PC-9 (cell line): ENCODE data around the gene CSH1. TPM values are rescaled to one million over a fixed set of nuclear protein-coding genes. Genes with fewer than 3 reads are reported as not detected.
"Not testable (repeated sequence)": the region's sequence is repeated elsewhere in the genome, so short reads cannot be mapped to it uniquely, and the experiment has no call there.

Experiments used
- Bru-seq: library from RNA; stranded (reverse); fragments of 400-500 nt; gene quantifications from one replicate; lab custom pipeline; 2021; lab: Mats Ljungman, UMichigan
- BruChase-seq, 2 experiments: library from RNA; stranded (reverse); fragments of 400-500 nt; gene quantifications; one replicate each; lab custom pipeline; 2021; lab: Mats Ljungman, UMichigan
- BruUV-seq: library from RNA; stranded (reverse); fragments of 400-500 nt; replicated peaks from 2 replicates; lab custom pipeline; 2021; lab: Mats Ljungman, UMichigan
- CTCF ChIA-PET: fragments of 300-600 bp; sonication (Branson Sonifier 250); formaldehyde crosslinking; loops from one replicate; lab custom pipeline; 2022; ENCODE audit warnings: antibody characterized with exemption; lab: Charles Lee
- POLR2A ChIA-PET: fragments of 300-600 bp; sonication (Branson Sonifier 250); formaldehyde crosslinking; loops from one replicate; lab custom pipeline; 2022; ENCODE audit warnings: antibody characterized with exemption; ENCODE audit not compliant: unreplicated experiment; lab: Charles Lee
- DNase-seq, 2 experiments: peaks; one replicate each; pipeline versions ENCODE4 v3.0.0 to v3.0.0-alpha.2; 2015 to 2022; ENCODE audit warnings: mixed read lengths in 1 of 2
- H2AFZ ChIP-seq: fragments of 200-600 bp; sonication (generic); 2 replicates; pipeline ENCODE4 v1.8.1; 2017; ENCODE audit warnings: antibody characterized with exemption
- H3F3A ChIP-seq: fragments of 200-600 bp; sonication (generic); 2 replicates; pipeline ENCODE4 v1.8.1; 2017; ENCODE audit warnings: antibody characterized with exemption, mild to moderate bottlenecking, low read depth; ENCODE audit not compliant: insufficient read depth
- H3K27ac ChIP-seq: fragments of 200-600 bp; sonication (generic); 2 replicates; pipeline ENCODE4 v1.6.1; 2016; ENCODE audit warnings: mixed run types
- H3K27me3 ChIP-seq: fragments of 200-600 bp; sonication (generic); 2 replicates; pipeline ENCODE4 v1.6.1; 2016; ENCODE audit warnings: low read depth, mixed run types; ENCODE audit not compliant: insufficient read depth
- H3K36me3 ChIP-seq: fragments of 200-600 bp; sonication (generic); 2 replicates; pipeline ENCODE4 v1.6.1; 2016; ENCODE audit warnings: low read depth, mixed run types
- H3K4me1 ChIP-seq: fragments of 200-600 bp; sonication (generic); replicated peaks from 2 replicates; pipeline ENCODE4 v1.6.1; 2016; ENCODE audit warnings: mixed run types; ENCODE audit not compliant: insufficient read depth
- H3K4me2 ChIP-seq: fragments of 200-600 bp; sonication (generic); 2 replicates; pipeline ENCODE4 v1.6.1; 2017; ENCODE audit warnings: mixed run types
- H3K4me3 ChIP-seq: fragments of 200-600 bp; sonication (generic); 2 replicates; pipeline ENCODE4 v1.6.1; 2016; ENCODE audit warnings: mixed run types
- H3K79me2 ChIP-seq: fragments of 200-600 bp; sonication (generic); 2 replicates; pipeline ENCODE4 v1.6.1; 2017; ENCODE audit warnings: low read depth, mixed run types
- H3K9me2 ChIP-seq: fragments of 200-600 bp; sonication (generic); 2 replicates; pipeline ENCODE4 v1.8.1; 2017; ENCODE audit warnings: mild to moderate bottlenecking; ENCODE audit not compliant: insufficient read depth
- H3K9me3 ChIP-seq: fragments of 200-600 bp; sonication (generic); 2 replicates; pipeline ENCODE4 v1.8.1; 2016; ENCODE audit warnings: low read depth; ENCODE audit not compliant: insufficient read depth
- H4K20me1 ChIP-seq: fragments of 200-600 bp; sonication (generic); 2 replicates; pipeline ENCODE4 v1.8.1; 2017; ENCODE audit not compliant: insufficient read depth
- CTCF ChIP-seq: fragments of 200-600 bp; sonication (generic); conservative IDR thresholded peaks from 2 replicates; pipeline ENCODE4 v1.6.1; 2017; ENCODE audit warnings: mixed run types, antibody characterized with exemption, mild to moderate bottlenecking, moderate library complexity
- EZH2 ChIP-seq: fragments of 200-600 bp; sonication (generic); IDR thresholded peaks from 2 replicates; pipeline ENCODE4 v1.8.0; 2017; ENCODE audit warnings: antibody characterized with exemption, low read depth
- intact Hi-C: fragments of 100-400 bp; cut with micrococcal nuclease; formaldehyde crosslinking; loops from one replicate; pipeline ENCODE4 v1.10.0; 2022; ENCODE audit not compliant: unreplicated experiment
- long read RNA-seq: library from polyadenylated mRNA; stranded (forward); transcript quantifications from one replicate; pipeline ENCODE4 v2.0.0, GENCODE V29; 2022
- total RNA-seq: library from RNA; stranded (reverse); gene quantifications from 2 replicates; pipeline ENCODE4 v1.2.3, GENCODE V29; 2021

CSH1 gene
- total RNA-seq (not detected in 2 replicates), Bru-seq, nascent RNA (not detected), BruChase-seq, experiment 1, labeled RNA remaining after a 2-hour chase (not detected), BruChase-seq, experiment 2, labeled RNA remaining after a 6-hour chase (not detected)
- long read RNA-seq = 0 reads

- POLR2A ChIA-PET, CTCF ChIA-PET, H2AFZ ChIP-seq, H4K20me1 ChIP-seq, H3F3A ChIP-seq, DNase-seq, H3K9me2 ChIP-seq, H3K9me3 ChIP-seq, H3K4me1 ChIP-seq, H3K4me3 ChIP-seq, BruUV-seq, H3K79me2 ChIP-seq, intact Hi-C loops, H3K36me3 ChIP-seq, H3K27ac ChIP-seq, H3K4me2 ChIP-seq: not testable (repeated sequence)
- peaks cover 11% of the 10 kb centered on the region for H3K27me3 ChIP-seq
Measured at GRCh38 chr17:63896524-63897354, at the start of gene CSH1. Gene CSH1 (minus strand): TSS chr17:63896574. CDS start chr17:63896511, 63 bp downstream.

- Histone ChIP-seq H3K27me3 (peaks cover 11% of the 10 kb centered on the region), H3K27ac (no peak overlapping the region), H3K9me2 (no peaks in the 10 kb centered on the region), H3K79me2 (no peaks in the 10 kb centered on the region), H3K4me1 (no peaks in the 10 kb centered on the region), H3K4me3 (no peak overlapping the region), H3K9me3 (no peaks in the 10 kb centered on the region), H3F3A (no peaks in the 10 kb centered on the region), H3K36me3 (no peaks in the 10 kb centered on the region), H4K20me1 (no peaks in the 10 kb centered on the region), H2AFZ (no peak overlapping the region), H3K4me2 (no peak overlapping the region)
- intact Hi-C loops = no loop called here
- TF ChIP-seq EZH2 (no peak), CTCF (no peak)
- CTCF ChIA-PET = interaction anchor here (0.5 to 1.3 kb wide), 11 partner anchors 12 to 199 kb away, joined by 3 to 9 read pairs (median 5); partner anchors contain the start of gene GH1
- DNase-seq = no peak
- BruUV-seq = no TSS peak
- POLR2A ChIA-PET = interaction anchor here (0.6 to 0.9 kb wide), 2 partner anchors 18 to 39 kb away, joined by 3 to 7 read pairs; no protein-coding TSS in a partner anchor
Measured at GRCh38 chr17:63945784-63946439, 49.5 kb upstream of the CSH1 start.

GRCh38 chr17:63944736-63945499 is 48.5 kb upstream of the CSH1 start:
- H3K9me2 ChIP-seq = no peaks in the 10 kb centered on the region
- H3K9me3 ChIP-seq = no peaks in the 10 kb centered on the region
- no peak overlapping the region for H3K4me2 ChIP-seq
- POLR2A ChIA-PET = no interaction called here
- H3K79me2 ChIP-seq = no peaks in the 10 kb centered on the region
- H3K4me1 ChIP-seq = no peaks in the 10 kb centered on the region
- BruUV-seq = no TSS peak
- CTCF ChIA-PET = interaction anchor here (0.6 kb wide), 1 partner anchor 335 kb away, joined by 6 read pairs; no protein-coding TSS in a partner anchor
- no peaks in the 10 kb centered on the region for H3F3A ChIP-seq
- TF ChIP-seq CTCF = no peak
- no peak for TF ChIP-seq EZH2
- peaks cover 11% of the 10 kb centered on the region for H3K27me3 ChIP-seq
- H3K36me3 ChIP-seq = no peaks in the 10 kb centered on the region
- no peak for DNase-seq
- intact Hi-C loops = no loop called here
- no peak overlapping the region for H3K4me3 ChIP-seq
- H3K27ac ChIP-seq = no peak overlapping the region
- no peak overlapping the region for H2AFZ ChIP-seq
- no peaks in the 10 kb centered on the region for H4K20me1 ChIP-seq
